ENCODE results near the gene WBP11. TPM values are rescaled to one million over a fixed set of nuclear protein-coding genes. Genes with fewer than 3 reads are reported as not detected.

Gene WBP11
- total and polyA plus RNA-seq, 2 of the 13 experiments (the other 11 are each of a cell fraction or from before 2014, with no cell fraction given), result 7.6 to 31.0 TPM

DNA sequence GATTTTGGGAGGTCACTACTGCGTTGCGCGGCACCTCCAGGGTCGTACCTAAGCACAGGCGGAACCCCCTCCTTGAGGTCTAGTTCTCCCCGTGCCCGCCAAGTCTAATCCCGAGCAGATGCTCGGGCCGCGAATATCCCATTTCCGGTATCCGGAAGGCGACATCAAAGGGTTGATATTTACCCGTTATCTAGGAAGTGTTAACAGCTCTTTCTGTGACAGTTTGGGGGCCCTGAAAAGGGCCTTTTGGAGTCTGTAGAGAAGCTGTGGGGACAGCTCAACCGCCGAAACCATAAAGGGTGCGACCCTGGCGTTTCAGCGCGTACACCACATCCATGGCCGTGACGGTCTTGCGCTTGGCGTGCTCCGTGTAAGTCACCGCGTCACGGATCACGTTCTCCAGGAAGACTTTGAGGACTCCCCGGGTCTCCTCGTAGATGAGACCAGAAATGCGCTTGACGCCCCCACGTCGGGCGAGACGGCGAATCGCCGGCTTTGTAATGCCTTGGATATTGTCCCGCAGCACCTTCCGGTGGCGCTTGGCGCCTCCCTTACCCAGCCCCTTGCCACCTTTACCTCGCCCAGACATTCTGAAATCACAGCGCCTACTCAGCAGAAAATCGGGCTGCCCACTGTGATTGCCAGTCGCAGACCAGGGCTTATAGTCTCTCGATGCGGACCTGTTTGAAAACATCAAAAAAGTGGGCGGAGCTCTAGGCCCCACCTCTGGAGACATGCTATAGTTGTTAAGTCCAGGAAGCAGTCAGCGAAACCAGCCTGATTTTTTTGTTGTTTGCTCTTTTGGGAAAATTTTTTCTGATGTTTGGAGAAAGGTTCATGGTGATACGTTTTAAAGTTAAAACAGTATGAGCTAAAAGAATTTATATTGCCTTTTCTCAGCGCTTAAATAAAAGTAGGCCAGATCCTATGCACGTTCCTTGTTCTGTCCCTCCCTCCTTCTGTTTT is 32.5 kb downstream of the WBP11 start (continued):
- TF ChIP-seq, protein P1, sequence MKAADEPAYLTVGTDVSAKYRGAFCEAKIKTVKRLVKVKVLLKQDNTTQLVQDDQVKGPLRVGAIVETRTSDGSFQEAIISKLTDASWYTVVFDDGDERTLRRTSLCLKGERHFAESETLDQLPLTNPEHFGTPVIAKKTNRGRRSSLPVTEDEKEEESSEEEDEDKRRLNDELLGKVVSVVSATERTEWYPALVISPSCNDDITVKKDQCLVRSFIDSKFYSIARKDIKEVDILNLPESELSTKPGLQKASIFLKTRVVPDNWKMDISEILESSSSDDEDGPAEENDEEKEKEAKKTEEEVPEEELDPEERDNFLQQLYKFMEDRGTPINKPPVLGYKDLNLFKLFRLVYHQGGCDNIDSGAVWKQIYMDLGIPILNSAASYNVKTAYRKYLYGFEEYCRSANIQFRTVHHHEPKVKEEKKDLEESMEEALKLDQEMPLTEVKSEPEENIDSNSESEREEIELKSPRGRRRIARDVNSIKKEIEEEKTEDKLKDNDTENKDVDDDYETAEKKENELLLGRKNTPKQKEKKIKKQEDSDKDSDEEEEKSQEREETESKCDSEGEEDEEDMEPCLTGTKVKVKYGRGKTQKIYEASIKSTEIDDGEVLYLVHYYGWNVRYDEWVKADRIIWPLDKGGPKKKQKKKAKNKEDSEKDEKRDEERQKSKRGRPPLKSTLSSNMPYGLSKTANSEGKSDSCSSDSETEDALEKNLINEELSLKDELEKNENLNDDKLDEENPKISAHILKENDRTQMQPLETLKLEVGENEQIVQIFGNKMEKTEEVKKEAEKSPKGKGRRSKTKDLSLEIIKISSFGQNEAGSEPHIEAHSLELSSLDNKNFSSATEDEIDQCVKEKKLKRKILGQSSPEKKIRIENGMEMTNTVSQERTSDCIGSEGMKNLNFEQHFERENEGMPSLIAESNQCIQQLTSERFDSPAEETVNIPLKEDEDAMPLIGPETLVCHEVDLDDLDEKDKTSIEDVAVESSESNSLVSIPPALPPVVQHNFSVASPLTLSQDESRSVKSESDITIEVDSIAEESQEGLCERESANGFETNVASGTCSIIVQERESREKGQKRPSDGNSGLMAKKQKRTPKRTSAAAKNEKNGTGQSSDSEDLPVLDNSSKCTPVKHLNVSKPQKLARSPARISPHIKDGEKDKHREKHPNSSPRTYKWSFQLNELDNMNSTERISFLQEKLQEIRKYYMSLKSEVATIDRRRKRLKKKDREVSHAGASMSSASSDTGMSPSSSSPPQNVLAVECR (CRISPR knock-in tag; IDR thresholded peaks at IDR 0.05; ENCODE audit: borderline replicate concordance), result peak; percentile 73
- no peak for TF ChIP-seq HNF1B (CRISPR knock-in tag; IDR thresholded peaks at IDR 0.05)
- peak; percentile 93; the same call in 1 of the 2 replicates for TF ChIP-seq FIP1L1 (IDR thresholded peaks at IDR 0.05; ENCODE audit: borderline replicate concordance, insufficient read depth, low read depth, low read length)
- peak; percentile 5; the same call in 1 of the 2 replicates for TF ChIP-seq NAIF1 (CRISPR knock-in tag; IDR thresholded peaks at IDR 0.05; ENCODE audit: borderline replicate concordance)
- TF ChIP-seq ZNF354B (CRISPR knock-in tag; IDR thresholded peaks at IDR 0.05), result 0 out of 2 replicates have a peak, but pooled peaks have one; percentile 44
- TF ChIP-seq MZF1 (CRISPR knock-in tag; IDR thresholded peaks at IDR 0.05; ENCODE audit: borderline replicate concordance), result 0 out of 2 replicates have a peak, but pooled peaks have one; percentile 61
- no peak; the same call in 1 of the 2 replicates for TF ChIP-seq AKAP8 (CRISPR knock-in tag; IDR thresholded peaks at IDR 0.05)
- peak; percentile 92 for TF ChIP-seq HNRNPL (IDR thresholded peaks at IDR 0.05; ENCODE audit: low read depth, low read length)
- TF ChIP-seq HIC2 (CRISPR knock-in tag; IDR thresholded peaks at IDR 0.05; ENCODE audit: low read depth), result peak; percentile 68
- TF ChIP-seq ZNF678 (CRISPR knock-in tag; IDR thresholded peaks at IDR 0.05), result 0 out of 2 replicates have a peak, but pooled peaks have one; percentile 53
- 0 out of 2 replicates have a peak, but pooled peaks have one; percentile 46 for TF ChIP-seq ZBTB3 (CRISPR knock-in tag; IDR thresholded peaks at IDR 0.05; ENCODE audit: borderline replicate concordance, low read depth)
- peak; percentile 22; the same call in 1 of the 2 replicates for TF ChIP-seq ZSCAN25 (CRISPR knock-in tag; IDR thresholded peaks at IDR 0.05)
- TF ChIP-seq SNAPC2 (CRISPR knock-in tag; IDR thresholded peaks at IDR 0.05), result 0 out of 2 replicates have a peak, but pooled peaks have one; percentile 49
- 0 out of 2 replicates have a peak, but pooled peaks have one; percentile 55 for TF ChIP-seq ZNF333 (CRISPR knock-in tag; IDR thresholded peaks at IDR 0.05; ENCODE audit: borderline replicate concordance)
- no peak for TF ChIP-seq FOXA1 (IDR thresholded peaks at IDR 0.05)
- peak; percentile 42; the same call in 1 of the 2 replicates for TF ChIP-seq FOXA1 (CRISPR knock-in tag; IDR thresholded peaks at IDR 0.05)
- TF ChIP-seq ZSCAN21 (CRISPR knock-in tag; IDR thresholded peaks at IDR 0.05; ENCODE audit: borderline replicate concordance), result no peak
